Measurements from ENCODE around the gene PDLIM4. TPM values are rescaled to one million over a fixed set of nuclear protein-coding genes. Genes with fewer than 3 reads are reported as not detected.

The PDLIM4 gene
- total RNA-seq, 4 donors from 2014 or later, result 9.7 to 43.4 (median 19.7) TPM

- H3K4me3 ChIP-seq, result peak overlapping the region; percentile 64 to 95 (median 76)
- intact Hi-C loops (cut with DNase I; ENCODE audit: low total_unique reads) (no loop called here), in situ Hi-C loops (cut with MboI; ENCODE audit: low pct_ligation_motif_present in 1 of 4, low pct_unique_long_range_greater_than_20kb in 1 of 4, low sequenced_read_pairs in 3 of 4) (no loop called here)
- DNase-seq, result no peak
- no peaks in the 10 kb centered on the region for H3K36me3 ChIP-seq
- H3K9me3 ChIP-seq, result no peaks in the 10 kb centered on the region
- WGBS, 2 donors (ENCODE audit: low coverage in 1 of 2), result 0 to 1% methylated on average over 1 to 11 of the region's 13 CpGs
- H3K4me1 ChIP-seq, result peaks cover 26 to 53% (median 39%) of the 10 kb centered on the region in 4 donors
- peak in 1 of 5 experiments; percentile 40 for TF ChIP-seq CTCF (IDR thresholded peaks at IDR 0.05)
- TF ChIP-seq EP300 (IDR thresholded peaks at IDR 0.05; ENCODE audit: low read depth), result no peak
- TF ChIP-seq POLR2AphosphoS5 (IDR thresholded peaks at IDR 0.05), result no peak
- no peaks in the 10 kb centered on the region for H3K27me3 ChIP-seq
- peak overlapping the region; percentile 93 to 95 (median 93) for H3K27ac ChIP-seq
Measured at GRCh38 chr5:132227235-132227484, 30.3 kb upstream of the PDLIM4 start.

- intact Hi-C loops (cut with DNase I; ENCODE audit: low total_unique reads), result no loop called here
- Histone ChIP-seq H3K27ac (peak within 1 kb of the TSS; percentile 93 to 95 (median 93)), H3K4me1 (peaks cover 26 to 48% (median 34%) of the 10 kb centered on the region in 4 donors)
Measured at GRCh38 chr5:132227485-132228240, 29.8 kb upstream of the PDLIM4 start, which contains the start of gene P4HA2. P4HA2 (minus strand) TSS chr5:132227853; CDS start chr5:132218626, 9,227 bp downstream.

GRCh38 chr5:132228241-132229035 lies 29.1 kb upstream of the PDLIM4 start:
- 0 to 87% methylated on average over 1 to 20 of the region's 27 CpGs for WGBS, 2 donors (ENCODE audit: low coverage in 1 of 2)
- in situ Hi-C loops (cut with MboI; ENCODE audit: low pct_ligation_motif_present in 1 of 4, low pct_unique_long_range_greater_than_20kb in 1 of 4, low sequenced_read_pairs in 3 of 4), result no loop called here
- peak overlapping the region; percentile 93 to 95 (median 93) for H3K27ac ChIP-seq
- intact Hi-C loops (cut with DNase I; ENCODE audit: low total_unique reads), result no loop called here
- no peaks in the 10 kb centered on the region for H3K36me3 ChIP-seq
- H3K9me3 ChIP-seq, result no peaks in the 10 kb centered on the region
- no peak for TF ChIP-seq POLR2AphosphoS5 (IDR thresholded peaks at IDR 0.05)
- TF ChIP-seq POLR2A (IDR thresholded peaks at IDR 0.05), result no peak
- no peak for TF ChIP-seq CTCF (IDR thresholded peaks at IDR 0.05)
- TF ChIP-seq EP300 (IDR thresholded peaks at IDR 0.05; ENCODE audit: low read depth), result no peak
- no peaks in the 10 kb centered on the region for H3K27me3 ChIP-seq
- peak overlapping the region; percentile 64 to 95 (median 76) for H3K4me3 ChIP-seq
- peak; percentile 8 for DNase-seq
- H3K4me1 ChIP-seq, result peaks cover 26 to 40% (median 32%) of the 10 kb centered on the region in 4 donors

More at GRCh38 chr5:132227485-132228240, 29.8 kb upstream of the PDLIM4 start, which contains the start of gene P4HA2:
- Histone ChIP-seq H3K9me3 (no peaks in the 10 kb centered on the region), H3K4me3 (peak within 1 kb of the TSS; percentile 64 to 95 (median 76)), H3K36me3 (no peaks in the 10 kb centered on the region), H3K27me3 (no peaks in the 10 kb centered on the region)
- peak; percentile 91 for DNase-seq
- no peak for TF ChIP-seq EP300 (IDR thresholded peaks at IDR 0.05; ENCODE audit: low read depth)
- TF ChIP-seq POLR2AphosphoS5 (IDR thresholded peaks at IDR 0.05), result peak; percentile 45 to 87 (median 81)
- TF ChIP-seq POLR2A (IDR thresholded peaks at IDR 0.05), result peak; percentile 86
- TF ChIP-seq CTCF (IDR thresholded peaks at IDR 0.05), result peak in 4 of 5 experiments; percentile 32 to 59 (median 44)
- 1% methylated on average over 15 of the region's 92 CpGs; no CpG with 5 or more reads in 1 of the 2 donors for WGBS, 2 donors (ENCODE audit: low coverage in 1 of 2)
- in situ Hi-C loops (cut with MboI; ENCODE audit: low pct_ligation_motif_present in 1 of 4, low pct_unique_long_range_greater_than_20kb in 1 of 4, low sequenced_read_pairs in 3 of 4), result no loop called here

- Histone ChIP-seq H3K27ac (no peak overlapping the region), H3K36me3 (no peaks in the 10 kb centered on the region), H3K9me3 (no peaks in the 10 kb centered on the region), H3K4me1 (peaks cover 23 to 32% (median 29%) of the 10 kb centered on the region in 4 donors), H3K27me3 (no peaks in the 10 kb centered on the region), H3K4me3 (no peak overlapping the region)
- 95 to 100% methylated on average over 2 to 5 of the region's 5 CpGs for WGBS, 2 donors (ENCODE audit: low coverage in 1 of 2)
- in situ Hi-C loops (cut with MboI; ENCODE audit: low pct_ligation_motif_present in 1 of 4, low pct_unique_long_range_greater_than_20kb in 1 of 4, low sequenced_read_pairs in 3 of 4) (no loop called here), intact Hi-C loops (cut with DNase I; ENCODE audit: low total_unique reads) (no loop called here)
- DNase-seq, result peak; percentile 4
- TF ChIP-seq CTCF (IDR thresholded peaks at IDR 0.05), result no peak
- TF ChIP-seq EP300 (IDR thresholded peaks at IDR 0.05; ENCODE audit: low read depth), result no peak
- TF ChIP-seq POLR2A (IDR thresholded peaks at IDR 0.05), result no peak
- TF ChIP-seq POLR2AphosphoS5 (IDR thresholded peaks at IDR 0.05), result no peak
Measured at GRCh38 chr5:132229236-132229635, 28.3 kb upstream of the PDLIM4 start.
